Spinal cord (tissue), 10 donors: ENCODE measurements around the gene NR3C2. TPM values are rescaled to one million over a fixed set of nuclear protein-coding genes. Genes with fewer than 3 reads are reported as not detected.

Source experiments
- DNase-seq, 6 donors: peaks; one replicate each; pipeline versions ENCODE4 v3.0.0 to v3.0.0-alpha.2; 2013 to 2015; ENCODE audit warnings: low spot score in 6 of 6, low read depth in 4 of 6
- H3K27ac ChIP-seq: one replicate; pipeline ENCODE4 v1.5.1; 2013; ENCODE audit warnings: low read depth, low read length, control low read depth
- H3K27me3 ChIP-seq: one replicate; pipeline ENCODE4 v1.6.1; 2013; ENCODE audit warnings: low read length; ENCODE audit not compliant: control insufficient read depth, insufficient read depth
- H3K36me3 ChIP-seq: one replicate; pipeline ENCODE4 v1.6.1; 2013; ENCODE audit warnings: low read length; ENCODE audit not compliant: control insufficient read depth, insufficient read depth
- H3K4me1 ChIP-seq: one replicate; pipeline ENCODE4 v1.6.1; 2013; ENCODE audit warnings: low read length; ENCODE audit not compliant: control insufficient read depth, insufficient read depth
- H3K4me3 ChIP-seq: one replicate; pipeline ENCODE4 v1.5.1; 2013; ENCODE audit warnings: low read depth, low read length, control low read depth
- H3K9me3 ChIP-seq: one replicate; pipeline ENCODE4 v1.6.1; 2013; ENCODE audit warnings: low read length; ENCODE audit not compliant: control insufficient read depth, insufficient read depth
- WGBS: methylation state at CpG from one replicate; pipeline ENCODE4 v1.1.5; 2013; ENCODE audit warnings: missing lambda C conversion rate; ENCODE audit not compliant: insufficient coverage; 5-methylcytosine and 5-hydroxymethylcytosine counted together
- polyA plus RNA-seq, 2 donors: library from polyadenylated mRNA; unstranded; fragments of 120-200 nt; gene quantifications; one replicate each; pipeline ENCODE4 v1.2.1, GENCODE V29; 2013; ENCODE audit not compliant: insufficient read length in 2 of 2
- total RNA-seq, 2 donors: library from RNA; depleted of rRNA in 1 of 2; stranded (reverse); fragments of 120-200 nt in 1 of 2; fragments of >200 nt in 1 of 2; gene quantifications; one replicate each; pipeline versions ENCODE4 v1.2.3 to v1.2.4, GENCODE V29; 2013 to 2014
- donor health status: healthy.

NR3C2 gene
- total and polyA plus RNA-seq, 4 donors, result 9.2 to 27.0 (median 14.1) TPM

GRCh38 chr4:148376151-148376550, 66.1 kb downstream of the NR3C2 start:
- Histone ChIP-seq H3K27ac (peak overlapping the region; percentile 65), H3K27me3 (no peaks in the 10 kb centered on the region), H3K4me3 (no peak overlapping the region), H3K36me3 (no peaks in the 10 kb centered on the region), H3K9me3 (no peaks in the 10 kb centered on the region), H3K4me1 (no peaks in the 10 kb centered on the region)
- peak; percentile 15 to 79 (median 23) for DNase-seq
- no CpG with 5 or more reads among the region's 3 CpGs for WGBS

DNA sequence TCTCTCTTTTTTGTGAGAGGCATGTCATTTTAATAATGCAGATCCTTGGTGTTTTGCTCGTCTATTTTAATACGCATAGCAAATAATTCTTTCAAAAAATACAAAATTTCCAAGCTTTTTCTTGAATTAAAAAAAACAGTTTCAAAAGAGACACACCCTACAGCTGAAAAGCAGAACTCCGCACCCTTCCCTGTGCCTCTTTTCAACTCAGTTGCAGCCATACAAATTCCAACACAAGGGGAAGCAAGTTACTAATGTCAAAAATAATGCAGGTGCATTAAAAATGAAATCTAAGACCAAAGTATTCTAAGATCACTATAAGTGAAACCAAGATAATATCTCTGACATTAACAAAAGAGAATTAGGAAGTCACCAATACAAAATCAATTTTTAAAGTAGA, 66.6 kb downstream of the NR3C2 start:
- Histone ChIP-seq H3K36me3 (no peaks in the 10 kb centered on the region), H3K4me1 (no peaks in the 10 kb centered on the region), H3K27me3 (no peaks in the 10 kb centered on the region), H3K4me3 (no peak overlapping the region), H3K27ac (peak overlapping the region; percentile 65), H3K9me3 (no peaks in the 10 kb centered on the region)
- 40% methylated on average over 1 of the region's 3 CpGs for WGBS
- no peak for DNase-seq

DNA sequence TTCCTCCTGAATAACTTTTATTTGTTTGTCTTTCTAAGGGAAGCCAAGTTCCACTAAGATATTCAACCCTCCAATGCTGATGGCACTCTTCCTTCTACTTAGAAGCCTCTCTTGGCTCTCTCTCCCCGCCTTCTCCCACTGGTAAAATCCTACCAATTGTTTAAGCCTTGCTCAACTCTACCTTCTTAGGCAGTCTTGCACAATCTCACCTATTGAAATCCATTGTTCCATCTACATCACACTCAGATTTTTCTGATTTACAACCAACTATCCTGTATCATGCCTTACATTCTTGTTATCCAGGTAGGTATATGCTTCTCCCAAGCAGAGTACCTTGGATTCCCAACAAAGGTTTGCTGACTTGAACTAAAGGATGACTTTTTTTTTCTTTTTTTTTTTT, 69.1 kb downstream of the NR3C2 start:
- Histone ChIP-seq H3K9me3 (no peaks in the 10 kb centered on the region), H3K27me3 (no peaks in the 10 kb centered on the region), H3K4me3 (no peak overlapping the region), H3K36me3 (no peaks in the 10 kb centered on the region), H3K27ac (no peak overlapping the region), H3K4me1 (no peaks in the 10 kb centered on the region)
- WGBS, result 44% methylated on average over 1 of the region's 1 CpG
- DNase-seq, result no peak

- H3K27me3 ChIP-seq, result no peaks in the 10 kb centered on the region
- H3K9me3 ChIP-seq, result no peaks in the 10 kb centered on the region
- no peak overlapping the region for H3K27ac ChIP-seq
- H3K4me3 ChIP-seq, result no peak overlapping the region
- no peak for DNase-seq
- WGBS, result 90% methylated on average over 3 of the region's 3 CpGs
- no peaks in the 10 kb centered on the region for H3K36me3 ChIP-seq
- no peaks in the 10 kb centered on the region for H3K4me1 ChIP-seq
Observed at GRCh38 chr4:148369919-148370318, 72.3 kb downstream of the NR3C2 start.

GRCh38 chr4:148367756-148368155, 74.5 kb downstream of the NR3C2 start:
- Histone ChIP-seq H3K27ac (no peak overlapping the region), H3K4me1 (no peaks in the 10 kb centered on the region), H3K9me3 (no peaks in the 10 kb centered on the region), H3K36me3 (no peaks in the 10 kb centered on the region), H3K4me3 (no peak overlapping the region), H3K27me3 (no peaks in the 10 kb centered on the region)
- DNase-seq, result no peak
- WGBS, result 92% methylated on average over 4 of the region's 4 CpGs

- Histone ChIP-seq H3K27ac (no peak overlapping the region), H3K9me3 (no peaks in the 10 kb centered on the region), H3K36me3 (no peaks in the 10 kb centered on the region), H3K4me3 (no peak overlapping the region), H3K27me3 (no peaks in the 10 kb centered on the region), H3K4me1 (no peaks in the 10 kb centered on the region)
- DNase-seq, result no peak
Observed at GRCh38 chr4:148366251-148366650, 76.0 kb downstream of the NR3C2 start.

DNA sequence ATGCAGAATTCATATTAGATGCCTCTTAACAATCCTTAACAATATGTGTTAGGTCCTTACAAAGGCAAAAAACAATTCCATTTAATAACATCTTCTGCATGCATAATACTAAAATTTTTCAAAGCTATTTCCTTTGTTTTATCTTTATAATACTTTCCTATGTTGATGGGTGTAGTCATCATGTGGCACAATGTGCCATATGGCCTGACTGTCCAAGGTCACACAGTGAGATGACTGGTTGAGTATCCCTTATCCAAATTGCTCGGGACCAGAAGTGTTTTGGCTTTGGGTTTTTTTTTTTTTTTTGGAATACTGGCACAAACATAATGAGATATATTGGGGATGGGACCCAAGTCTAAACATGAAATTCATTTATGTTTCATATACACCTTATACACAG, 77.7 kb downstream of the NR3C2 start:
- DNase-seq, result no peak
- Histone ChIP-seq H3K4me3 (no peak overlapping the region), H3K27me3 (no peaks in the 10 kb centered on the region), H3K9me3 (no peaks in the 10 kb centered on the region), H3K27ac (no peak overlapping the region), H3K36me3 (no peaks in the 10 kb centered on the region), H3K4me1 (no peaks in the 10 kb centered on the region)
- no CpG with 5 or more reads among the region's 1 CpG for WGBS

DNA sequence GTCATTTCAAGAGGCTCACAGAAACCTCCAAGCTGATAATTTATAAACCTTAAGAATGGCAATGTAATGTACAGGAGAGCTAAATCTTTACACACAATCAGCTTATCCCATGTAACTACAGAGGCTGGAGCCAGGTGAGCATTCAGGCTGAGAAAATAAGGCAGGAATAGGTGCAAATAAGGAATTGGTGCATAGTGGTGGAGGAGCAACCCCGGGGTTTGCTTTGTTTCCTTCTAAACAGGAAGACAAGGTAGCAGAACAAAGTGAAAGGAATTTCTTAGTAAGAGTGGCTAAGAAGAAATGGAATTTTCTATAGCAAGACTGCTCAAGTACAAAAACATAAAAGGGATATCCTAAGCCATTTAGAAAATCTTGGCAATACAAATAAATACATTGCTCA, 82.4 kb downstream of the NR3C2 start:
- no peaks in the 10 kb centered on the region for H3K36me3 ChIP-seq
- H3K4me1 ChIP-seq, result no peaks in the 10 kb centered on the region
- H3K27ac ChIP-seq, result no peak overlapping the region
- no peak overlapping the region for H3K4me3 ChIP-seq
- WGBS, result no CpG with 5 or more reads among the region's 1 CpG
- no peak for DNase-seq
- no peaks in the 10 kb centered on the region for H3K27me3 ChIP-seq
- no peaks in the 10 kb centered on the region for H3K9me3 ChIP-seq

DNA sequence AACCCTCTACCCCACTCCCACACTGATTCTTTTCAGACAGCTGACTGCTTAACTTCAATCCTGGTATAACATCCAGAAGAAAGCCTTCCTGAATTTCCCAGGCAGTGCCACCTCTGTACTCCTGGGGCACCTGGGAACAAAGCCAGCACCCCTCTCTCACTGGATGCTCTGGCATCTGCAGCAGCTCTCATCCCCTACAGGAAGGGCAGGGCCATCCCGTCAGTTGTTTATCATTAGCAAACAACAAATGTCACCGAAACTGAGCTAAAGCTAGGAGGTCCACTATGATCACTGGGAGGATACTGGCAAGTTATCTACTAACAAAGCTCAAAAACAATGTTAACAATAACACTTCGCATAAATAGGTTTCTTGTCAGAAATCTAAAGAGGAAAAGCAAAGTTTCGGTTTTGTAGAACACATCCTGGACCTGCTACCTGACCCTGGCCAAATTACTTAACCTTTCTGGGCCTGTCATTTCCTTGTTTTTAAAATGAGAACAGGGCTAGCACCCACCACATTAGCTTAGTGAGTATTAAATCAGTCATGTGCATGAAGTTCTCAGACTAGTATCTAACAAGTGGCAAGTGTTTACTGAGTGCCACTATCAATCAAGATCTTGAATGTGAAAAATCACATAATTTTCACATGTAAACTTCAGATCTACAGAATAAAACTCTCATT, 86.6 kb downstream of the NR3C2 start:
- no peak for DNase-seq
- Histone ChIP-seq H3K27ac (no peak overlapping the region), H3K9me3 (no peaks in the 10 kb centered on the region), H3K27me3 (no peaks in the 10 kb centered on the region), H3K4me1 (no peaks in the 10 kb centered on the region), H3K4me3 (no peak overlapping the region), H3K36me3 (no peaks in the 10 kb centered on the region)
- no CpG with 5 or more reads among the region's 4 CpGs for WGBS

DNA sequence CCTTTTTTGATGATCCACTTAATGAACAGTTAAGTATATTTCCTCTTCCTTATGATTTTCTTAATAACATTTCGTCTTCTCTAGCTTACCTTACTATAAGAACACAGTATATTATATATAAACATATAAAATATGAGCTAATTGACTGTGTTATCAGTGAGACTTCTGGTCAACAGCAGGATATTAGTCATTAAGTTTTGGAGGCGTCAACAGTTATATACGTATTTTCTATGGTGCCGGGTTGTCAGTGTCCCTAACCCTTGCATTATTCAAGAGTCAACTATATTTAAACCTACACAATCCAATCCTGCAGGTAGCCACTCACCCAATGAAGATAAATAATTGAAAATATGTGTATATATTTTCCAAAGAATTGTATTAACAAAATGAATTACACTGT, 88.0 kb downstream of the NR3C2 start:
- Histone ChIP-seq H3K27ac (no peak overlapping the region), H3K9me3 (no peaks in the 10 kb centered on the region), H3K4me3 (no peak overlapping the region), H3K4me1 (no peaks in the 10 kb centered on the region), H3K36me3 (no peaks in the 10 kb centered on the region), H3K27me3 (no peaks in the 10 kb centered on the region)
- DNase-seq, result no peak
- no CpG with 5 or more reads among the region's 4 CpGs for whole genome bisulfite sequencing
